Heart left ventricle (tissue), 16 donors: Measurements from ENCODE around the gene SPEF1. TPM values are rescaled to one million over a fixed set of nuclear protein-coding genes. Genes with fewer than 3 reads are reported as not detected.

Experiments
- ATAC-seq, 4 donors: fragments of 200-7000 bp; cut with Tn5 transposase; one replicate each; pipeline ENCODE4 v1.9.1; 2020 to 2022; ENCODE audit warnings: moderate library complexity in 4 of 4, mild to moderate bottlenecking in 3 of 4, moderate number of reproducible peaks in 1 of 4
- DNase-seq, 5 donors: peaks; one replicate each; pipeline ENCODE4 v3.0.0-alpha.2; 2020
- H3K27ac ChIP-seq, 12 donors: fragments of 200-600 bp; sonication (generic) in 4 of 12; one replicate each; pipeline versions ENCODE4 v1.5.0 to v1.8.0; 2016 to 2022; ENCODE audit warnings: mild to moderate bottlenecking in 2 of 12
- H3K27me3 ChIP-seq, 9 donors: fragments of 200-600 bp; sonication (generic) in 2 of 9; one replicate each; pipeline versions ENCODE4 v1.5.1 to v1.8.0; 2016 to 2022; ENCODE audit warnings: mild to moderate bottlenecking in 3 of 9
- H3K36me3 ChIP-seq, 9 donors: fragments of 200-600 bp; sonication (generic) in 2 of 9; one replicate each; pipeline versions ENCODE4 v1.5.0 to v1.8.0; 2018 to 2022; ENCODE audit warnings: mild to moderate bottlenecking in 2 of 9
- H3K4me1 ChIP-seq, 12 donors: fragments of 200-600 bp; sonication (generic) in 4 of 12; one replicate each; pipeline versions ENCODE4 v1.5.0 to v1.8.0; 2016 to 2022; ENCODE audit warnings: mild to moderate bottlenecking in 3 of 12
- H3K4me3 ChIP-seq, 12 donors: fragments of 200-600 bp; sonication (generic) in 4 of 12; one replicate each; pipeline versions ENCODE4 v1.5.0 to v1.8.0; 2017 to 2022; ENCODE audit warnings: mild to moderate bottlenecking in 9 of 12, moderate library complexity in 4 of 12
- H3K9me3 ChIP-seq, 12 donors: fragments of 200-600 bp; sonication (generic) in 4 of 12; one replicate each; pipeline versions ENCODE4 v1.5.0 to v1.8.0; 2016 to 2022; ENCODE audit warnings: mild to moderate bottlenecking in 1 of 12
- POLR2A ChIP-seq, 2 donors: fragments of 450-650 bp; IDR thresholded peaks; one replicate each; pipeline ENCODE4 v1.6.1; 2017; ENCODE audit warnings: antibody characterized with exemption in 2 of 2, mild to moderate bottlenecking in 2 of 2, moderate library complexity in 2 of 2
- WGBS, 4 donors: extraction: QIAGEN DNeasy Blood & Tissue Kit in 2 of 4; methylation state at CpG; one replicate each; pipeline versions ENCODE4 v1.1.5 to v1.1.7; 2013 to 2018; 5-methylcytosine and 5-hydroxymethylcytosine counted together
- intact Hi-C, 10 donors: fragments of 100-400 bp; cut with DNase I; formaldehyde crosslinking; loops; one replicate each; pipeline versions ENCODE4 v1.11.1 to v1.14.2; 2022
- polyA plus RNA-seq, 2 donors: library from polyadenylated mRNA; stranded (reverse); fragments of 200-250 nt; gene quantifications; one replicate each; pipeline ENCODE4 v1.2.3, GENCODE V29; 2013
- total RNA-seq, 9 donors: library from RNA; depleted of rRNA in 2 of 9; stranded (reverse); fragments of >200 nt in 2 of 9; fragmentation: NEBNext Ultra II Directional in 3 of 9; extraction: Animal tissue kit (Norgen Biotek cat#: 25700) in 3 of 9; gene quantifications; one replicate each; pipeline versions ENCODE4 v1.1.0 to v1.2.4, GENCODE V29; 2016 to 2023
- TF ChIP-seq, protein P1 (sequence below), 12 donors: fragments of 200-600 bp; sonication (generic) in 4 of 12; IDR thresholded peaks; one replicate each; pipeline versions ENCODE4 v1.5.0 to v1.8.0; 2018 to 2022; ENCODE audit warnings: antibody characterized with exemption in 12 of 12, mild to moderate bottlenecking in 5 of 12
- donor health status: ischemic (EF 13 %, LVEDD 7.1; RV severe dilation, severe dysfunction).
- donor health status: healthy with polysubstance abuse.
- donor health status: DM: no; HTN: yes; CAD: no.
- donor health status: DM: no; HTN: no; CAD: no.
- donor health status: ischemic (EF 25% LVEDD 6.9; RV normal size, moderate dysfunction).
- donor health status: ischemic (EF 25% LVEDD 5.7; RV mildly dilated, moderate dysfunction).
- donor health status: healthy.
- donor health status: DM: yes; HTN: yes; CAD: no.
- donor health status: ischemic (EF 35%, LVEDD 5.7; RV mildly dilated, moderate dysfunction).
- donor health status: nonischemic (EF 11% LVEDD 7.7; RV severe dilation, severe dysfunction).
- donor health status: DM: yes; HTN: yes; CAD: no.
- donor health status: PGD.
- donor health status: ischemic (EF 29% LVEDD 5.4; RV normal size, mild dysfunction).
- donor health status: nonischemic (EF 23%, LVEDD 6.1; RV moderate dilation, normal function).

SPEF1 gene
- total and polyA plus RNA-seq, 11 donors, result 0.11 to 0.65 (median 0.19) TPM; not detected in 5

DNA sequence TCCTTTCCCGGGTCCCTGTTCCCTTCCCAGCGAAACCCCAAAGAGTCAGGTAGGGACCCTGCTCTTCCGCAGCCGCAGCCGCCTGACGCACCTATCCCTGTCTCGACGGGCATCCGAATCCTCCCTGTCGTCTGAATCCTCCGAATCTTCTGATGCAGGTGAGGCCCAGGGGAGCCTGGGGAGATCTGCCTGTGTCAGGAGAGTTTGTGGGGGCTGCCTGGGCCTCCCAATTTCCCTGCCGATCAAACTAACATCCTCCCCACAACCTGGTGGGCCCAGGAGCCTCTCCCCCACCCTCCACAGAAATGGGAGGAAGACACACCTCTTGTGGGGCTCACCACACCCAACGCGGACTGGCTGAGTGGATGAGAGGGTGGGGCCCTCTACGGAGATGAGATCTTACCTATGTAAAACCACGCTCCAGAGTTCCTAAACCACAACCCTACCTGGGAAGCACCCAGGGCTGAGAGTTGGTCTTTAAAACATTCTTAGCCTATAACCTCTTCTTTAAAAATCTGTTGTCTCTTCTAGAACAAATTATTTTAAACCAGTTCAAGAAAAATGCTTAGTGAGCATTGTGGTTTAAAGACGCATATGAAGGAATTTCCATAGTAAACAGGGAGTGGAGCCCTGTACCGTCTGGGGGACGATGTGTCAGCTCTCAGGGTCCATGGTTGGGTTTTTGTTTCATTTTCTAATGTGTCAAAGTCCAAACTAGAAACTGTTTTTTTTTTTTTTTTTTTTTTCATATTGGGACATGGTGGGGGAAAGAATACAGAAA, 16.5 kb upstream of the SPEF1 start:
- DNase-seq, result peak in 1 of 5 donors; percentile 23
- H3K4me1 ChIP-seq, result peaks cover 0 to 51% (median 14%) of the 10 kb centered on the region in 12 donors
- ATAC-seq, result no peak
- TF ChIP-seq, protein P1, sequence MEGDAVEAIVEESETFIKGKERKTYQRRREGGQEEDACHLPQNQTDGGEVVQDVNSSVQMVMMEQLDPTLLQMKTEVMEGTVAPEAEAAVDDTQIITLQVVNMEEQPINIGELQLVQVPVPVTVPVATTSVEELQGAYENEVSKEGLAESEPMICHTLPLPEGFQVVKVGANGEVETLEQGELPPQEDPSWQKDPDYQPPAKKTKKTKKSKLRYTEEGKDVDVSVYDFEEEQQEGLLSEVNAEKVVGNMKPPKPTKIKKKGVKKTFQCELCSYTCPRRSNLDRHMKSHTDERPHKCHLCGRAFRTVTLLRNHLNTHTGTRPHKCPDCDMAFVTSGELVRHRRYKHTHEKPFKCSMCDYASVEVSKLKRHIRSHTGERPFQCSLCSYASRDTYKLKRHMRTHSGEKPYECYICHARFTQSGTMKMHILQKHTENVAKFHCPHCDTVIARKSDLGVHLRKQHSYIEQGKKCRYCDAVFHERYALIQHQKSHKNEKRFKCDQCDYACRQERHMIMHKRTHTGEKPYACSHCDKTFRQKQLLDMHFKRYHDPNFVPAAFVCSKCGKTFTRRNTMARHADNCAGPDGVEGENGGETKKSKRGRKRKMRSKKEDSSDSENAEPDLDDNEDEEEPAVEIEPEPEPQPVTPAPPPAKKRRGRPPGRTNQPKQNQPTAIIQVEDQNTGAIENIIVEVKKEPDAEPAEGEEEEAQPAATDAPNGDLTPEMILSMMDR (IDR thresholded peaks at IDR 0.05), result no peak
- TF ChIP-seq POLR2A (IDR thresholded peaks at IDR 0.05), result no peak
- intact Hi-C loops, result no loop called here
- peaks cover 0 to 44% (median 21%) of the 10 kb centered on the region in 9 donors for H3K36me3 ChIP-seq
- 78 to 85% (median 81%) methylated on average over 19 of the region's 19 CpGs for WGBS, 4 donors
- no peaks in the 10 kb centered on the region for H3K27me3 ChIP-seq
- no peaks in the 10 kb centered on the region for H3K9me3 ChIP-seq
- peak overlapping the region in 2 of 12 donors; percentile 42 to 81 for H3K27ac ChIP-seq
- peak overlapping the region in 4 of 12 donors; percentile 83 to 94 (median 88) for H3K4me3 ChIP-seq

DNA sequence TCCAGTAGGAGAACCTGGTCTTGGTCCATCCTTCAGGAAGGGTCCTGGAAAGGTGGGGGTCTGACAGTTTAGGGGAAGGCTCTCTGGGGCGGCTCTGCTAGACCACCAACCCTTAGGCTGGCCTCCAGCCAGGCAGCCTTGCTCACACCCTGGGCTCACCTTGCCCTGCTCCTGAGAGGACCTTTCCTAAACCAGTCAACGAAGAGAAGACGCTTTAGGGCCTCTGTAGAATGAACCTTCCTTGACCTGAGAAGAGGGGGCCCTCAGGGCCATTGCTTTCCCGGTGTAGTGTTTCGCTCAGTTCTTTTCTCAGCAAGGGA, 15.9 kb upstream of the SPEF1 start:
- ATAC-seq, result no peak

DNA sequence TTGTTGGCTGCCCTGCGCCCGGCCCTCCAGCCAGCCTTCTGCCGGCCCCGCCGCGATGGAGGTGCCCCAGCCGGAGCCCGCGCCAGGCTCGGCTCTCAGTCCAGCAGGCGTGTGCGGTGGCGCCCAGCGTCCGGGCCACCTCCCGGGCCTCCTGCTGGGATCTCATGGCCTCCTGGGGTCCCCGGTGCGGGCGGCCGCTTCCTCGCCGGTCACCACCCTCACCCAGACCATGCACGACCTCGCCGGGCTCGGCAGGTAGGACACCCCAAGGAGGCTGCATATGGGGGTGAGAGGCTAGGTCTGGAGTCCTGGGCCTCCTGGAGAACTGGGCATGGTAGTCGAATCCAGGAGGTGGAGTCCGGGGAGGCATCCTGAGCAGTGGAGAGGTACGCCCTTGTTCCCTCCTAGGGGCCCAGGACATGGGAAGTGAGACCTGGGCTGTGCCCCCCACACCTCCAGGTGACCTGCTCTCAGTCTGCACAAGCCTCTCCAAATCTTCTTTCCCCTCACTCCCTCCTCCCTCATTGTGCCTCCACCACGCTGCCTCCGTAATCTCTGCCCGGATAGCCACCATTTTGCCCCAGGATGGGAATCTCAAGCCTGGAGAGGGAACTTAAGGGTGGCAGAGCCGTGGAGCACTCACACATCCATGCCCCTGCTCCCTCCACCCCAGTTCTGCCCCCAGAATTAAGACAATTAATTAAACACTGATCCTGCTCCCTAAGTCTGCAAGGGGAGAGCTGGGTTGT, 15.4 kb upstream of the SPEF1 start:
- intact Hi-C loops, result no loop called here
- TF ChIP-seq, protein P1 (IDR thresholded peaks at IDR 0.05), result no peak
- no peak for TF ChIP-seq POLR2A (IDR thresholded peaks at IDR 0.05)
- ATAC-seq, result peak in 1 of 4 donors; percentile 1
- peak in 1 of 5 donors; percentile 34 for DNase-seq
- H3K4me3 ChIP-seq, result peak overlapping the region in 11 of 12 donors; percentile 68 to 94 (median 78)
- 14 to 27% (median 19%) methylated on average over 17 to 33 of the region's 33 CpGs for WGBS, 4 donors
- peaks cover 0 to 45% (median 14%) of the 10 kb centered on the region in 12 donors for H3K4me1 ChIP-seq
- peak overlapping the region in 6 of 12 donors; percentile 34 to 97 (median 92) for H3K27ac ChIP-seq
- peaks cover 0 to 33% (median 10%) of the 10 kb centered on the region in 9 donors for H3K36me3 ChIP-seq
- no peaks in the 10 kb centered on the region for H3K9me3 ChIP-seq
- H3K27me3 ChIP-seq, result no peaks in the 10 kb centered on the region

More for the DNA sequence above, 15.9 kb upstream of the SPEF1 start:
- H3K27me3 ChIP-seq, result no peaks in the 10 kb centered on the region
- TF ChIP-seq, protein P1 (IDR thresholded peaks at IDR 0.05), result no peak
- TF ChIP-seq POLR2A (IDR thresholded peaks at IDR 0.05), result no peak
- no peaks in the 10 kb centered on the region for H3K9me3 ChIP-seq
- peak in 1 of 5 donors; percentile 18 for DNase-seq
- H3K36me3 ChIP-seq, result peaks cover 0 to 39% (median 15%) of the 10 kb centered on the region in 9 donors
- H3K27ac ChIP-seq, result peak overlapping the region in 2 of 12 donors; percentile 81 to 96
- intact Hi-C loops, result no loop called here
- peak overlapping the region in 8 of 12 donors; percentile 68 to 94 (median 78) for H3K4me3 ChIP-seq
- peaks cover 0 to 47% (median 14%) of the 10 kb centered on the region in 12 donors for H3K4me1 ChIP-seq
- 92 to 98% (median 94%) methylated on average over 5 of the region's 5 CpGs for WGBS, 4 donors
